GM12878 (cell line): ENCODE measurements around the gene PAFAH2. TPM values are rescaled to one million over a fixed set of nuclear protein-coding genes. Genes with fewer than 3 reads are reported as not detected.

Experiments
- ATAC-seq: fragments of 200-7000 bp; cut with Tn5 transposase; 3 replicates; pipeline ENCODE4 v1.9.1; 2020; ENCODE audit warnings: mild to moderate bottlenecking, moderate library complexity
- BruUV-seq: library from RNA; stranded (reverse); fragments of 400-500 nt; replicated peaks from 2 replicates; lab custom pipeline; 2021; lab: Mats Ljungman, UMichigan
- CTCF ChIA-PET: fragments of 300-600 bp; sonication (Branson Sonifier 250); formaldehyde crosslinking; extraction: SDS; loops from one replicate; lab custom pipeline; 2021; ENCODE audit warnings: inconsistent platforms; lab: Yijun Ruan, JAX
- POLR2A ChIA-PET: fragments of 350-600 bp; formaldehyde crosslinking; extraction: SDS; loops from one replicate; lab custom pipeline; 2021; ENCODE audit warnings: inconsistent platforms; lab: Charles Lee
- RAD21 ChIA-PET: fragments of 300-600 bp; sonication (Branson Sonifier 250); formaldehyde crosslinking; loops from one replicate; lab custom pipeline; 2023; ENCODE audit warnings: antibody characterized with exemption; ENCODE audit not compliant: unreplicated experiment; lab: Charles Lee
- SMC1A ChIA-PET: fragments of 300-600 bp; sonication (Branson Sonifier 250); formaldehyde crosslinking; loops from one replicate; lab custom pipeline; 2023; ENCODE audit not compliant: unreplicated experiment, uncharacterized antibody; lab: Charles Lee
- DNase-seq: peaks from one replicate; pipeline ENCODE4 v3.0.0-alpha.2; 2011; ENCODE audit warnings: low read depth, low spot score
- FAIRE-seq: peaks from 3 replicates; lab custom pipeline; 2011; peaks lifted over from hg19 to GRCh38; lab: Jason Lieb, UNC
- H2AFZ ChIP-seq: 2 replicates; pipeline ENCODE4 v1.6.0; 2011; ENCODE audit warnings: low read depth, low read length, control low read depth; ENCODE audit not compliant: control insufficient read depth
- H3K27ac ChIP-seq: 2 replicates; pipeline ENCODE4 v1.5.1; 2011; ENCODE audit warnings: control low read depth; ENCODE audit not compliant: control insufficient read depth, insufficient read depth
- H3K27me3 ChIP-seq, 2 experiments: replicated peaks in 1 of 2; 2 replicates each; pipeline versions ENCODE4 v1.6.0 to v1.6.1; 2011; ENCODE audit warnings: low read length in 1 of 2; ENCODE audit not compliant: control insufficient read depth in 2 of 2, insufficient read depth in 2 of 2
- H3K36me3 ChIP-seq, 2 experiments: 2 replicates each; pipeline ENCODE4 v1.5.1; 2011; ENCODE audit warnings: low read length in 1 of 2; ENCODE audit not compliant: control insufficient read depth in 2 of 2, insufficient read depth in 2 of 2
- H3K4me1 ChIP-seq: 2 replicates; pipeline ENCODE4 v1.6.1; 2011; ENCODE audit warnings: mild to moderate bottlenecking, low read length, moderate library complexity, mixed read lengths; ENCODE audit not compliant: control insufficient read depth, insufficient read depth
- H3K4me2 ChIP-seq: 2 replicates; pipeline ENCODE4 v1.6.0; 2011; ENCODE audit warnings: control low read depth; ENCODE audit not compliant: control insufficient read depth, insufficient read depth
- H3K4me3 ChIP-seq: fragments of 200-600 bp; sonication (generic); 2 replicates; pipeline ENCODE4 v1.5.1; 2016
- H3K79me2 ChIP-seq: 2 replicates; pipeline ENCODE4 v1.6.0; 2011; ENCODE audit warnings: low read length; ENCODE audit not compliant: control insufficient read depth, insufficient read depth
- H3K9ac ChIP-seq: 2 replicates; pipeline ENCODE4 v1.8.0; 2011; ENCODE audit warnings: low read length, control low read depth, mixed read lengths; ENCODE audit not compliant: control insufficient read depth, insufficient read depth
- H3K9me3 ChIP-seq: replicated peaks from 3 replicates; pipeline ENCODE4 v1.5.1; 2011; ENCODE audit warnings: mild to moderate bottlenecking, low read length; ENCODE audit not compliant: control insufficient read depth, insufficient read depth
- H4K20me1 ChIP-seq: 2 replicates; pipeline ENCODE4 v1.6.0; 2011; ENCODE audit not compliant: control insufficient read depth, insufficient read depth
- BMI1 ChIP-seq: fragments of 450-650 bp; IDR thresholded peaks from 2 replicates; pipeline ENCODE4 v1.6.1; 2016; ENCODE audit warnings: mild to moderate bottlenecking, moderate library complexity, borderline replicate concordance
- CBX5 ChIP-seq: sonication (generic); IDR thresholded peaks from 2 replicates; pipeline ENCODE4 v1.6.1; 2016; ENCODE audit warnings: low read depth, moderate library complexity, mild to moderate bottlenecking, inconsistent platforms
- CHD4 ChIP-seq: fragments of 200-600 bp; sonication (generic); IDR thresholded peaks from 2 replicates; pipeline ENCODE4 v1.6.1; 2016; ENCODE audit warnings: mild to moderate bottlenecking
- GABPA ChIP-seq: IDR thresholded peaks from 2 replicates; pipeline ENCODE4 v1.6.1; 2014; ENCODE audit warnings: antibody characterized with exemption, low read depth, mild to moderate bottlenecking, inconsistent platforms
- GATAD2B ChIP-seq: fragments of 450-650 bp; conservative IDR thresholded peaks from 2 replicates; pipeline ENCODE4 v1.6.1; 2017; ENCODE audit warnings: low read depth, mild to moderate bottlenecking, moderate library complexity
- PAX8 ChIP-seq: fragments of 450-650 bp; IDR thresholded peaks from 2 replicates; pipeline ENCODE4 v1.6.1; 2017; ENCODE audit warnings: mild to moderate bottlenecking, moderate library complexity
- RBBP5 ChIP-seq: fragments of 200-600 bp; sonication (generic); conservative IDR thresholded peaks from 2 replicates; pipeline ENCODE4 v1.6.1; 2016
- RCOR1 ChIP-seq: conservative IDR thresholded peaks from 2 replicates; pipeline ENCODE4 v1.6.1; 2012; ENCODE audit warnings: low read depth, low read length, improper control_type of control experiment
- RUNX3 ChIP-seq: IDR thresholded peaks from 2 replicates; pipeline ENCODE4 v1.6.1; 2012; ENCODE audit warnings: low read length, inconsistent platforms
- ZNF24 ChIP-seq: fragments of 450-650 bp; IDR thresholded peaks from 2 replicates; pipeline ENCODE4 v1.6.1; 2017; ENCODE audit warnings: antibody characterized with exemption, mild to moderate bottlenecking
- ZNF384 ChIP-seq: IDR thresholded peaks from 2 replicates; pipeline ENCODE4 v1.6.1; 2012; ENCODE audit warnings: low read depth, mild to moderate bottlenecking, low read length, improper control_type of control experiment, borderline replicate concordance
- WGBS: methylation state at CpG from one replicate; pipeline ENCODE4 v1.1.6; 2016; ENCODE audit warnings: low lambda C conversion rate; ENCODE audit not compliant: insufficient replicate concordance, insufficient coverage; ENCODE audit errors: missing lambda C conversion rate; 5-methylcytosine and 5-hydroxymethylcytosine counted together
- in situ Hi-C: fragments of 300-500 bp; cut with MboI; formaldehyde crosslinking; loops from 9 replicates; pipeline ENCODE4 v1.14.3; 2018; ENCODE audit warnings: mixed read lengths
- intact Hi-C: fragments of 100-400 bp; cut with micrococcal nuclease; formaldehyde crosslinking; loops from one replicate; pipeline ENCODE4 v1.14.2; 2022; ENCODE audit not compliant: unreplicated experiment
- polyA plus RNA-seq, 11 experiments: library from polyadenylated mRNA; depleted of rRNA in 4 of 11; unstranded in 6 of 11; stranded (reverse) in 5 of 11; fragments of >200 nt; fragmentation: Nextera tagmentation in 4 of 11; fragmentation: Illumina TruSeq in 1 of 11; extraction: Ambion mirVana in 4 of 11; extraction: Trizol in 1 of 11; gene quantifications; 1 replicate in 1 of 11; 2 replicates in 10 of 11; pipeline versions ENCODE4 v1.2.1 to v1.2.3, GENCODE V29; 2011 to 2016; ENCODE audit warnings: inconsistent platforms in 2 of 11, missing spikeins in 2 of 11, low read depth in 1 of 11
- total RNA-seq, 4 experiments: library from RNA; depleted of rRNA in 3 of 4; stranded (reverse); fragments of >200 nt in 3 of 4; fragmentation: Illumina TruSeq in 1 of 4; extraction: Trizol in 1 of 4; gene quantifications; 2 replicates each; pipeline versions ENCODE4 v1.2.1 to v1.2.3, GENCODE V29; 2013 to 2021
- TF ChIP-seq, protein P1 (sequence below): fragments of 450-650 bp; conservative IDR thresholded peaks from 2 replicates; pipeline ENCODE4 v1.6.1; 2017; ENCODE audit warnings: mild to moderate bottlenecking, moderate library complexity
- TF ChIP-seq, protein P2 (sequence below): fragments of 450-650 bp; IDR thresholded peaks from 2 replicates; pipeline ENCODE4 v1.6.1; 2016; ENCODE audit warnings: mild to moderate bottlenecking, moderate library complexity, borderline replicate concordance
- TF ChIP-seq, protein P3 (sequence below): IDR thresholded peaks from 2 replicates; pipeline ENCODE4 v1.6.1; 2012; ENCODE audit warnings: low read length, inconsistent platforms

Gene PAFAH2
- total and polyA plus RNA-seq, 10 of the 15 experiments (the other 5 are each of a cell fraction or from before 2014, with no cell fraction given): 3.0 to 9.5 (median 6.5) TPM

DNA sequence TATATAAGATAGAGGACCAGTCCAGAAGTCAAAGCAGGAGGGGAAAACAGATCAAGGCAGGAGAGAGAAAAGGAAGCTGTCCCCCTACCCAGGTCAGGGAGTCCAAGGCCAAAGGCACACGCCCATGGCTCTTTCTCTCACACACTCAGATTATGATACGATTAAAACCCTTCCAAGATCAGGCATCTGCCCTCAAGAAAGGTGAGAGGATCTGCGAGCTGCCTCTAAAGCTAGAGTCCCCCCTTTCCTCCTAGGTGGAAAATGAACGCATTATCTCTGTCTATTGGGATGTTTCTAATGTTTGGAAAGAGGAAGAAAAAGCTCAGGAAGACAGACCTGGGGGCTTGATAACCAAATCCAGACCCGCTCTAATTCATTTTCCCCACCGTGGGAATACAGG, 7.6 kb downstream of the PAFAH2 start:
- intact Hi-C loops (no loop called here), in situ Hi-C loops (no loop called here)
- Histone ChIP-seq H3K9ac (no peak overlapping the region), H3K4me3 (no peak overlapping the region), H3K36me3 (peaks cover 0 to 6% of the 10 kb centered on the region in 2 experiments; a peak in 2 of 4 replicates), H3K27ac (no peak overlapping the region), H3K9me3 (no peaks in the 10 kb centered on the region), H4K20me1 (no peaks in the 10 kb centered on the region), H2AFZ (no peak overlapping the region), H3K4me1 (no peaks in the 10 kb centered on the region), H3K4me2 (0 out of 2 replicates have a peak overlapping the region, but pooled peaks have one; percentile 10), H3K27me3 (no peaks in the 10 kb centered on the region), H3K79me2 (no peaks in the 10 kb centered on the region)
- 88% methylated on average over 6 of the region's 6 CpGs for WGBS
- DNase-seq (no peak), FAIRE-seq (no peak), ATAC-seq (no peak)
- BruUV-seq: no TSS peak
- ChIA-PET POLR2A (no interaction called here), SMC1A (interaction anchor here (1.2 to 2.1 kb wide), 4 partner anchors 7 to 95 kb away, joined by 3 to 9 read pairs (median 5); partner anchors contain the start of gene PAFAH2), RAD21 (no interaction called here), CTCF (interaction anchor here (0.6 to 4.1 kb wide), 4 partner anchors 7 to 95 kb away, joined by 3 to 19 read pairs (median 5); partner anchors contain the start of gene PAFAH2)
- TF ChIP-seq GATAD2B (no peak), CBX5 (no peak), CHD4 (no peak), RCOR1 (no peak), GABPA (no peak), ZNF24 (no peak), ZNF384 (no peak), BMI1 (no peak), RBBP5 (no peak), PAX8 (no peak), RUNX3 (no peak)
- TF ChIP-seq, protein P1, sequence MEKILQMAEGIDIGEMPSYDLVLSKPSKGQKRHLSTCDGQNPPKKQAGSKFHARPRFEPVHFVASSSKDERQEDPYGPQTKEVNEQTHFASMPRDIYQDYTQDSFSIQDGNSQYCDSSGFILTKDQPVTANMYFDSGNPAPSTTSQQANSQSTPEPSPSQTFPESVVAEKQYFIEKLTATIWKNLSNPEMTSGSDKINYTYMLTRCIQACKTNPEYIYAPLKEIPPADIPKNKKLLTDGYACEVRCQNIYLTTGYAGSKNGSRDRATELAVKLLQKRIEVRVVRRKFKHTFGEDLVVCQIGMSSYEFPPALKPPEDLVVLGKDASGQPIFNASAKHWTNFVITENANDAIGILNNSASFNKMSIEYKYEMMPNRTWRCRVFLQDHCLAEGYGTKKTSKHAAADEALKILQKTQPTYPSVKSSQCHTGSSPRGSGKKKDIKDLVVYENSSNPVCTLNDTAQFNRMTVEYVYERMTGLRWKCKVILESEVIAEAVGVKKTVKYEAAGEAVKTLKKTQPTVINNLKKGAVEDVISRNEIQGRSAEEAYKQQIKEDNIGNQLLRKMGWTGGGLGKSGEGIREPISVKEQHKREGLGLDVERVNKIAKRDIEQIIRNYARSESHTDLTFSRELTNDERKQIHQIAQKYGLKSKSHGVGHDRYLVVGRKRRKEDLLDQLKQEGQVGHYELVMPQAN: no peak
- TF ChIP-seq, protein P2, sequence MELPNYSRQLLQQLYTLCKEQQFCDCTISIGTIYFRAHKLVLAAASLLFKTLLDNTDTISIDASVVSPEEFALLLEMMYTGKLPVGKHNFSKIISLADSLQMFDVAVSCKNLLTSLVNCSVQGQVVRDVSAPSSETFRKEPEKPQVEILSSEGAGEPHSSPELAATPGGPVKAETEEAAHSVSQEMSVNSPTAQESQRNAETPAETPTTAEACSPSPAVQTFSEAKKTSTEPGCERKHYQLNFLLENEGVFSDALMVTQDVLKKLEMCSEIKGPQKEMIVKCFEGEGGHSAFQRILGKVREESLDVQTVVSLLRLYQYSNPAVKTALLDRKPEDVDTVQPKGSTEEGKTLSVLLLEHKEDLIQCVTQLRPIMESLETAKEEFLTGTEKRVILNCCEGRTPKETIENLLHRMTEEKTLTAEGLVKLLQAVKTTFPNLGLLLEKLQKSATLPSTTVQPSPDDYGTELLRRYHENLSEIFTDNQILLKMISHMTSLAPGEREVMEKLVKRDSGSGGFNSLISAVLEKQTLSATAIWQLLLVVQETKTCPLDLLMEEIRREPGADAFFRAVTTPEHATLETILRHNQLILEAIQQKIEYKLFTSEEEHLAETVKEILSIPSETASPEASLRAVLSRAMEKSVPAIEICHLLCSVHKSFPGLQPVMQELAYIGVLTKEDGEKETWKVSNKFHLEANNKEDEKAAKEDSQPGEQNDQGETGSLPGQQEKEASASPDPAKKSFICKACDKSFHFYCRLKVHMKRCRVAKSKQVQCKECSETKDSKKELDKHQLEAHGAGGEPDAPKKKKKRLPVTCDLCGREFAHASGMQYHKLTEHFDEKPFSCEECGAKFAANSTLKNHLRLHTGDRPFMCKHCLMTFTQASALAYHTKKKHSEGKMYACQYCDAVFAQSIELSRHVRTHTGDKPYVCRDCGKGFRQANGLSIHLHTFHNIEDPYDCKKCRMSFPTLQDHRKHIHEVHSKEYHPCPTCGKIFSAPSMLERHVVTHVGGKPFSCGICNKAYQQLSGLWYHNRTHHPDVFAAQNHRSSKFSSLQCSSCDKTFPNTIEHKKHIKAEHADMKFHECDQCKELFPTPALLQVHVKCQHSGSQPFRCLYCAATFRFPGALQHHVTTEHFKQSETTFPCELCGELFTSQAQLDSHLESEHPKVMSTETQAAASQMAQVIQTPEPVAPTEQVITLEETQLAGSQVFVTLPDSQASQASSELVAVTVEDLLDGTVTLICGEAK: no peak
- TF ChIP-seq, protein P3, sequence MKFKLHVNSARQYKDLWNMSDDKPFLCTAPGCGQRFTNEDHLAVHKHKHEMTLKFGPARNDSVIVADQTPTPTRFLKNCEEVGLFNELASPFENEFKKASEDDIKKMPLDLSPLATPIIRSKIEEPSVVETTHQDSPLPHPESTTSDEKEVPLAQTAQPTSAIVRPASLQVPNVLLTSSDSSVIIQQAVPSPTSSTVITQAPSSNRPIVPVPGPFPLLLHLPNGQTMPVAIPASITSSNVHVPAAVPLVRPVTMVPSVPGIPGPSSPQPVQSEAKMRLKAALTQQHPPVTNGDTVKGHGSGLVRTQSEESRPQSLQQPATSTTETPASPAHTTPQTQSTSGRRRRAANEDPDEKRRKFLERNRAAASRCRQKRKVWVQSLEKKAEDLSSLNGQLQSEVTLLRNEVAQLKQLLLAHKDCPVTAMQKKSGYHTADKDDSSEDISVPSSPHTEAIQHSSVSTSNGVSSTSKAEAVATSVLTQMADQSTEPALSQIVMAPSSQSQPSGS: no peak
